NOMO-1 treated with DMSO at 0.1 percent for 48 hours (cell line): ENCODE measurements around the gene MAP4K4.
"Not testable (repeated sequence)": the region's sequence is repeated elsewhere in the genome, so short reads cannot be mapped to it uniquely, and the experiment has no call there.

Experiments used
- DNase-seq: peaks from one replicate; lab custom pipeline; 2025; ENCODE audit not compliant: unreplicated experiment; lab: John Stamatoyannopoulos, UW

The MAP4K4 gene

DNA sequence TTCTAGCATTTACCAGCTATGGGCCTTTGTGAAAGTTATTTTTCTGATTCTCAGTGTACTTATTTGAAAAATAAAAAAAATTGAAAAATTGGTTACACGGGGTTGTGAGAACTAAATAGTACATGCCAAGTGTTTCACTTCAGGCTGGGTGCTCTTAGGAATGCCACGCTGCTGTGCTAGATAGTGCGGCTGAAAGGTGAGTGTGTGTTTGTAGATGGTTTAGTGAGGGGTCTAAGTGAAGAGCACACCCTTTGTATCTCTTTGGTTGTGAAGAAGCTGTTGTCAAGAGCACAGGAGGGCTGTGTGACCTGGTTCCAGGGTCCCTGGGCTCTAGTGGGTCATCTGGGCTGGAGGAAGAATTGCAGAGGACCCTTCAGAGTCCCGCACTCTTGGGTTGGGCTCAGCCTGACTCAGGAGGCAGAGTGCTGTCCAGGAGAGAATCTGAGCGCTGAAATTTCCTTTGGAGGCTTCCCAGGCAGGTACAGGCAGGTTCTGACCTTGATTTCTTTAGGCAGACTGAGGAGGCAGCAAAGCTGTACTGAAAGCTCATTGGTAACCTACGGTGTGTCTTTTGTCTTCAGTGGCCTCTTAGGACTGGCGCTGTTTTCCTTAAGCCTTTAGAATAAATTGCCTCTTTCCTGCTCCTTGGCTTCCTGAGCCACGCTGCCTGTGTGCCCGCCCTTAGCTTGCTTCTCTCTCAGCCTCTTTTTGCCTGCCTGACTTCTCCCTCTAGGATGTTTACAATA lies 44.4 kb downstream of the MAP4K4 start:
- no peak for DNase-seq

DNA sequence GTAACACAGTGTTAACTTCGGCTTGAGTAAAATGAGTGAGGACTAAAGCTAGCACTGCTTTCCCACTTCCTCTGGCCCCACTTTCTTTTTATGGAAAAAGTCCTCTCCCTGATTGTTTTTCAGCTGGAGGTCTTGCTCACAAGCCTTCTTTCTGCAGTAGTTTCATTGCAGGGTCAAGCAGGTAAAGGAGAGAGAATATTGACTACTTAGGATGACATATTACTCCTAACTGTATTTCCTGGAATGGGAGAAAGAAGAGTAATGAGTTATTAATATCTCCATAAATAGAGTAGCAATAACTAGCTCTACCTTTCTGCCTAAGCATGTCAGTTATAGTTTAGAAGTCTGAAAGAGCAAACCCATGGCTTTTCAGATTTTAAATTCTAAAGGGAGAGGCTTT lies 45.0 kb downstream of the MAP4K4 start:
- DNase-seq = no peak

DNA sequence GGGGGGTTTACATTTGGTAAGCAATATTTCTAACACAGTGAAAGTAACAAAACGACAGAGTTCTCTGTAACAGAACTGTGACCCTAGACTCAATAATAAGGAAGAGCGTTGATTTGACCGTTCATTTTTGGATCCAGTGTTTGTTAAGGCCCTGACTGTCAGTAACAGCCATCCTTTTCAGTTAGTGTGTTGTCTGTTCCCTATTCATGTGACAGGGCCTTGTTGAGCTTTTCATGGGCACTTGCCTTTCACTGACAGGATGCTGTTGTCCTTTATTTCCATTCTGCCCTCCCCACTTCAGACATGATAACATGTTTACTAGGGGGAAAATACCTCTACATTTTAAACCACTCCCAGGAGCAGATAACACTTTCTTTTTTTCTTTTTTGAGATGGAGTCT lies 45.8 kb downstream of the MAP4K4 start:
- DNase-seq = no peak

DNA sequence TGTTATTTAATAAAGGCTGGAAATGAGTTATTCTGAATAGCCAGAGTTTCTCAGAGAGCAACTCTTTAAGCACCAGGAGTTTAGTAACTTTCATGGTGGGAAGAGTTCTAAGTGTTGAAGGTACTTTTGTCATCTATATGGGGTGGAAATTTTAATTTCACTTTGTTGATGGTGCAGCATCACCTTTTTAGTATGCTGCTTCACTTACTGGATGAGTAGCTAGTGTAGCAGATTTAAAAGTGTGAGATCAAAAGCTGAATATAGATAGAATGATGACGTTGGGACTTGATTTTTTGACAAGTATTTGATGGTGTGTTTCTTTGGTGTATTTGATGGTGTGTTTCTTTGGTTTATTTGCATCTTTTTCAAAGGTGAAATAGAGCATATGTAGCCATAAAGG lies 47.3 kb downstream of the MAP4K4 start:
- DNase-seq = no peak

DNA sequence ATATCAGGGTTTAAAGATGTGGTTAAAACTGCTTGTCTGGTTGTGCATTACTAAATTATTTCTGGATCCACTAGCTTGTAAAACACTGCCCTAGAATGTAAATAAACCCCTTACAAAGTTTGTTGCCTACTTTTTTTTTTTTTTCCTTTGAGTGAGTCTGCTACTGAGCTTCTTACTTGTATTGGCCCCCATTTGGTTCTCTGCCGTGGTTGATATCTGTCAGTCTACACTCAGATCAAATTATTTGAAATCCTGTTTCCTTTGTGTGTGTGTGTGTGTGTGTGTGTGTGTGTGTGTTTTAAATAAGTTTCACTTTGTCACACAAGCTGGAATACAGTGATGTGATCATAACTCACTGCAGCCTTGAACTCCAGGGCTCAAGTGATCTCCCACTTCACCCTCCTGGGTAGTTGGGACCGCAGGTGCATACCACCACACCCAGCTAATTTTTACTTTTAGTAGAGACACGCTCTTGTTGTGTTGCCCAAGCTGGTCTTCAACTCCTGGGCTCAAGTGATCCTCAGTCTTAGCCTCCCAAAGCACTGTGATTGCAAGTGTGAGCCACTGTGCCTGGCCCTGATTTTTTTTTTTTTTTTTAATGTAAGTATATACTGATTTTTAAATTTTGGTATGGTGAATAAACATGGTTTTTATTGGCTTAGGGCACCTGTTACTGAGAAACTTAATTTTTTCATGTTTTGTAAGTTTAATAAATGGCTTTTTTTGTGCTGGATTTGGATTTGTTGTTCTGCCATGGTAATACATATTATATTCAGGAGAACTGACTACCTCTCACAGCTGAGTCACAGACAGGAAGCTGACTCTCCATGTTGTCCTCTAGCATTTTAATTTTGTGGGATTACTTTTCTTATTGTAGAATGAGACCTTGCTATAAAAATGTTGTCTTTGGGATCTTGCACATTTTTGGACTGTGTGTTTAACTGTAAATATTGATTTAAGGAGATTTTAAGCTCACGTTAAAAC lies 48.5 kb downstream of the MAP4K4 start:
- no peak for DNase-seq

DNA sequence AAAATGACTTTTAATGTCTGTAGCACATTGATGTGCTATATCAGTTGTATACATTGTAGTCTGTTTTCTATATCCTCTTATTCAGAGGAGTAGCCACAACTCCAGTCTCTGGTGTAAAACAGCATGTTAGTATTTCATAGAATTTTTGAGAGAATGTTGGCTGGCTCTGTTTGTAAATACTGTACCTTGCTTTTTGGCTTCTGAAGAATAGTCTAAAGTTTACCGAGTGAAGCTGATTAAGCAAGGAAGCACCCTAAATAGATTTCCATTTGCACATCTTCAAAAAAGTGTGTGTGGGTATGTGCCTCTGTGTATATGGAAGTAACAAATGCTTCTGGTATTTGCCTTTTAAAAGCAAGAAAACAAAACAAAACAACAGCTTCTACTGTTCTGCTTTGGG lies 50.5 kb downstream of the MAP4K4 start:
- no peak for DNase-seq

DNA sequence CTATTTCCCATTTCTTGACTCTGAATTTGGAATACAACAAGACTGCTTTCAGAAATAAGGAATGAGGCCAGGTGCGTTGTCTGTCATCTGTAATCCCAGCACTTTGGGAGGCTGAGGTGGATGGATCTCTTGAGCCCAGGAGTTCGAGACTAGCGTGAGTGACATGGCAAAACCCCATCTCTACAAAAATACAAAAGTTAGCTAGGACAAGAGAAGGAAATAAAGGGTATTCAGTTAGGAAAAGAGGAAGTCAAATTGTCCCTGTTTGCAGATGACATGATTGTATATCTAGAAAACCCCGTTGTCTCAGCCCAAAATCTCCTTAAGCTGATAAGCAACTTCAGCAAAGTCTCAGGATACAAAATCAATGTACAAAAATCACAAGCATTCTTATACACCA lies 51.0 kb downstream of the MAP4K4 start:
- not testable (repeated sequence) for DNase-seq

DNA sequence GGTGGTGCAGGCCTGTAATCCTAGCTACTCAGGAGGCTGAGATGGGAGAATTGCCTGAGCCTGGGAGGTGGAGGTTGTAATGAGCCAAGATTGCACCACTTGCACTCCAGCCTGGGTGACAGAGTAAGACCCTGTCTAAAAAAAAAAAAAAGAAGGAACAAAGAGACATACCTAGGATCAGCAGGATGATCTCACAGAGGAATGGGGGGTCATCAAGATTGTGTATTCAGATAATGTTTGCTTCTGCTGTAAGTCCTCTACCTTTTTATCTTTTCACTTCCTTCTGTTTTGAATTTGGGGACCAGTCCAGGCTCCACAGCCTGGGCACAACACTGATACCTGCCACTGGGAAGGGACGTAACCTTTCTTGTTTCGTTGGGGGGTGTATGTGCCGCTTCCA lies 53.2 kb downstream of the MAP4K4 start:
- DNase-seq = no peak

DNA sequence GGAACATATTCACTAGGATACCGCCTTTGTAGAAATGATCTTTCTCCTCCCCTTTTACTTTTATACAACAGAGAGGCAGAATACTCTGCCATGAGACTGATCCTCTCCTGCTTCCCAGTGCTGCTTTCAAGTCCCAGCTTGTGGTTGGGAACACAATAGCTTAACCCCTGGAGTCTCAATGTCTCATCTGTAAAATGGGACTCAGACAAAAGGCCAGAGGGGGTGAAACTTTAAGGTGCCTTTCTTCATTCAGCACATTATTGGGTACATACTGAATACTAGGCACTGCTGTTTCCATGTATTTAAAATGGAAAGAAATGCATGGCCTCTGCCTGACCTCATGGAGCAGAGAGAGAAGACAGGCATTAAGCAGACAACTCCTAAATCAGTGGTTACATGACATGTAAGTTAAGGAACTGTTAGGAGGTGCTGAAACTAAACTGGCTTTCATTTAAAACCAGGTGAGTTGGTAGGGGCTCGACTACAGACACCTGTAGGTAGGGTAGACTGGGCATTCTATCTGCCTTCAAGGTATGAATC lies 53.8 kb downstream of the MAP4K4 start:
- DNase-seq = no peak

DNA sequence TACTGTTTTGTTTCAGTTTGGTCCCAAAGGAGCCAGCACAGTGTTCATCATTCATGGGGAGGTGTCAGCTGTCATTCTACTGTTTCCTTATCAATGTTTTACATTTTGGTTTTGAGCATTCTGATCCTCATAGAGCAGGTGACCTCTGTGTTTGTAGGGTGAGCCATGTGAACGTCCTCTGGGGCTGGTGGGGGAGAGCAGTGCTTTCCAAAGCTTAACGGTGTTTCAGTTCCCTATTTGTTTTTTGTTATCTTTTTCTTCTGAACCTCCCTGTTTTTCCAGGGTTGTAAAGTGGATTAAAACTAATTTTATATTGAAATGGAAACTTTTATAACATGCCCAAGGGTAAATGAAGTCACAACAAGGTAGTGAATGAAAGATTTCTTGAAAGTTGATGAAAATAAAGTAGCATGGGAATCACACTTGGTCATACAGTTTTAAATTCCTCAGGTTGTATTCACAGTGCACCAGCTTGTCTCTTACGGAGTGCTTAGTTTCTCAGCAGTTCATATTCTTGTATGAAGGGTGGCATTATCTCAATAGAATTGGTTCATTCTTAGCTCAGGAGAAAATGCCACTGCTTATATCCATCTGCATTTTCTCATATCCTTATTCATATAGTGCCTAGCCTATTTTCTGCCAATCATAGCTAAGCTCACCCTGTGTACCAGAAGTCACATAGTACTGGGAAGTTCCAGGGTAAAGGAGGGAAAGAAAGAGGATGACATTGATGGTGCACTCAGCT lies 54.5 kb downstream of the MAP4K4 start:
- DNase-seq = peak; percentile 44

DNA sequence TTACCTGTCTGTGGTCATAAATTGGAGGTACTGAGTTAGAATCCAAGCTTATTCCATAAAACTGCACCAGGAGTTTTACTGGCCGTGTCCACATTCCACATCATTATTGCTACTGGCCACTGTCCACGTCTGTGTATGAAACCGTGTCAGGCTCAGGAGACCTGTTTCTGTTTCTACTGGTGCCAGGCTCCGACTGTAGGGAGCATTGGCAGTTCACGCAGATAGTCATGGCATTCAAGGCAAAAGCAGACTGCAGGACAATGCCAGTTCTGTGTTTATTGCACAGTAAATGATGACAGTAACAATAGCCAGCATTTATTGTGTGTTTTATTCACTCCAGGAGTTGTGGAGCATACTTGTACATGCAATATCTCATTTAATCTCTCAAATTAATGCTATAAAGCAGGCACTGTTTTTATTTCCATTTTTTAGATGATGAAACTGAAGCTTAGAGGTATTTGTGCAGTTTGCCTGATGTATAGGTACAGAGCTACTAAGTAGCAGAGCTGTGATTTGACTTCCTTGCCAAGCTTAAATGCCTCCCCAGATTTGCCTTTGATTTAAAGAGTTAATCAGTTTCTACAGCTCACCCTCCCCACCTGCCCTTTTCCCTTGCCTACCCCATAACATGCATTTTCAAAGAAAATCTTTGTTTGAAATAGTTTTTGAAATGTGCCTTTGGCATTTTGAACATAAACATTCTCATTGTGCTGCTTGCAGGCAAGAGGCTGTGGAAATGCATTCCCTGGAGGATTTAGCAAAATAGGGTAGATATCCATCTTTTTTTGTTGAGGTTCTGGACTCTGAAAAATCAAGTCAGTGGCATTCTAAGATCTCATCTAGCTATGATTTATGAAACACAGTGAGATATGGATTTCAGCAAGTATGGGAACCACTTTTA lies 55.5 kb downstream of the MAP4K4 start:
- no peak for DNase-seq

DNA sequence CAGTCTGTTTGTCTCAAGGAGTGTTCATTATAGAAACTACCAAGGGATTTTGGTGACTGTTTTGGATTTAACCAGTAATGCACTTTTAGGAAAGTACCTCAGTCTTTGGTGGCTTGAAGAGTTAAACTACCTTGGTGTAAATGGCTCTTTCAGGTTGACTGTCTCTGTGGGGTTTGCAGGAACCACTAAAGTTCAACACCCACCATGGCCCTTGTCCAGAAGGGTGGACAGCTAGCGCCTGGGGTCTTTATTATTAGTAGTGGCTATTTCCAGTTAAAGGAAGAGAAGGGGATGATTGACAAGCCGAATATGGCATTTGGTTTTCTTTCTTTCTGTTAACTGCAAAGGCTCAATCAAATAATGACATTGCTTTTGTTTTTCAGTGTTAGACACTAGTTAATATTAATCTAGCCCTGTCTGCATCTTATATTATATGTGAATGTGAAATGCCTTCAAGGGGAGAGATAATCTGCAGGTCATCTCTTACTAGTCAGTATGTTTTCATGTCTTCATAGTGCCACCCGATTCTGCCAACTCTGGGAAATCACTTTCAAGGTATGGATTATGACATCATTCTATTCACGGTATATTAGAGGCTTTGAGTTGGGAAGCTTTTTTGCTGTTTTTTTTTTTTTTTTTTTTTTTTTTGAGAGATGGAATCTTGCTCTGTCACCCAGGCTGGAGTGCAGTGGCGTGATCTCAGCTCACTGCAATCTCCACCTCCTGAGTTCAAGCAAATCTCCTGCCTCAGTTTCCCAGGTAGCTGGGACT lies 56.4 kb downstream of the MAP4K4 start:
- DNase-seq = no peak

DNA sequence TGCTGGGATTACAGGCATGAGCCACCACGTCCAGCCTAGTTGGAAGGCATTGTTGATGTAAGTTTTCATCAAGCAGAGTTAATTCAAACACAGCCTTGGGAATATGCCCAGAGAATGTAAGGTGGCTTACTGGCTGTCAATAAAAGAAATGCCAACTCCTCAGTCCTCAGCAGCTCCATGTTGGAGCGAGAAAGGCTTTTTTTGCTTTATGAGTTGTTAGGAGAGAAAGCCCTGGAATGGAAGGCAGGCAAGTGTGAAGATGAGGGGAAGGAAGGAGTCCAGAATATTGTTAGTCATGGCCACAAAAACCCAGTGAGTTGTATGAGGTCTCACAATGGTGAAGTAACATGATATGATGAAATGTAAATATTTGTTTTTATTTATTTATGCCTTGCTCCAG lies 57.1 kb downstream of the MAP4K4 start:
- no peak for DNase-seq

DNA sequence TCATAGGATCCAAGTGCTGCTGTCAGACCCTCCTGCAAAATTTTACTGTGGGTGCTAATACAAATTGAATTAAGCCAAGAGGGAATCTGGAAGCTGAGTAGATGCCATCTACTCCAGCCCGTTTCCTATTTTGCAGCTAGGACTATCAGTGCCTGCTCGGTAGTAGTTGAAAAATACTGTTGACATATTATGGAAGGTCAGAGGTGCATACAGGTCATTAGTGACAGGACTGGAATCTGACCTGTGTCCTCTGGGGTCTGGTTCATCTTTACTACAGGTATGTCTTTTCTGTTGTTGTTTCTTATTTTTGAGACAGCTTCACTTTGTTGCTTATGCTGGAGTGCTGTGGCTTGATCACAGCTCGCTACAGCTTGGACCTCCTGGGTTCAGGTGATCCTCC lies 58.8 kb downstream of the MAP4K4 start:
- no peak for DNase-seq

DNA sequence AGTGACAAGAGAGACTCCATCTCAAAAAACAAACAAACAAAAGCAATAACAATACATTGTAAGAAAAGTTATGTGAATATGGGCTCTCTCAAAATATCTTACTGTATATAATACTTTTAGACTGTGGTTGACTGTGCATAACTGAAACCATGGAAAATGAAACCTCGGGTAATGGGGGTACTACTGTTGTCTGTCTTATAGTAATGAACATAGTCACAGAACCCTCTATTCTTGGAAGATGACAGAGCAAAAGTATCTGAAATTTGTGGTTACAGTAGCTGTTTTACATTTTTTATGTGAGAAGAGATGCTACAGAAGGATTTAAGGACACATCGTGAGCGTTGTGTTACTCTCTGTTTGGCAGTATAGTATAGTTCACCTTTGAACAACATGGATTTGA lies 60.5 kb downstream of the MAP4K4 start:
- DNase-seq = no peak

DNA sequence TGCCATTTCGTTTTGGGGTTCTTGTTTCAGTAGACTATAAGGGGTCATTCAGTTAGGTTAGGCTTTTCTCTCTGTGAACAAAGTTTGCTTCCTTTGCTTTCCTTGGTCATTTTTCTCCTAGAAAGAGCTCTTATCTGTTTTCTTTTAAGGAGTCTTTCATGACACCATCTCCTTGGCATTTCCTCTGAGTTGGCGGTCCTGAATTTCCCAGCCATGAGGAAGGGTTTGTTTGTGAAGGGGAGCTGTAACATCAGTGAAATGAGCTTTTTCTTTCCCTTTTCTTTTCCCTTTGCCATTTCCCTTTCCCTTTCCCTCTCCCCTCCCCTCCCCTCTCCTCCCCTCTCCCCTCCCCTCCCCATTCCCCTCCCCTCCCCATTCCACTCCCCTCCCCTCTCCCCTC lies 61.7 kb downstream of the MAP4K4 start:
- no peak for DNase-seq

DNA sequence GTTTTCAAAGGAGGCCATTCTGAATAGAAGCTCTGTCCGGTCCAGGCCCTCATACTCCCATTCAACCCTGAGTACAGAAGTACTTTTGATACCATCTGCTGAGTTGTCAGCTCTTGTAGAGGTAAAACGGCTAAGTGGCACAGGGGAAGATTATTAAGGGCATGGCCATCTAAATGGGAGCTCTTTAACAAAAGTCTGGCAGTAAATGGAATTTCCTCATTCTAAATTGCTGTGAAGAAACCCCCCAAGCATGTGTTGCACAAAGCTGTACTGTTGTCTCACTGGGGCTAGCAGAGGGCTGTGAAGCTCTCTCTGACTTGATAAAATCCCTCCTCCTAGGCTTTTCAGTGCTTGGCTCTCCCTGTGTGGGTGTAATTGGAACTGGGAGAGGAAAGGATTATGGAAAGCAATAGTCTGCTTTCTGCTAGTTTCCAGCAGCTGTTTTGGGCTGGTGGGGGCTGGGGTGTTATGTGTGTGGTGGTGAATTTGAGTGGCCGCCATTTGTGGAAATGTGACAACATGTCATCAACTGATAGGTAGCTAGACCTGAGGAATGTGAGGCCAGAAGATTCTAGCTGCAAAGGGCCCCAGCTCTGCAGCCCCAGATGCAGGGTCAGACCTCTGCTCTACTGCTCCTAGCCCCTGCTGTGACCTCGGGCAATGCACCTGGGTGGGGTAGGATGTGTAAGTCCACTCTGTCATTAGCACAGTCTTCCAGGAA lies 65.1 kb downstream of the MAP4K4 start:
- DNase-seq = peak; percentile 18

DNA sequence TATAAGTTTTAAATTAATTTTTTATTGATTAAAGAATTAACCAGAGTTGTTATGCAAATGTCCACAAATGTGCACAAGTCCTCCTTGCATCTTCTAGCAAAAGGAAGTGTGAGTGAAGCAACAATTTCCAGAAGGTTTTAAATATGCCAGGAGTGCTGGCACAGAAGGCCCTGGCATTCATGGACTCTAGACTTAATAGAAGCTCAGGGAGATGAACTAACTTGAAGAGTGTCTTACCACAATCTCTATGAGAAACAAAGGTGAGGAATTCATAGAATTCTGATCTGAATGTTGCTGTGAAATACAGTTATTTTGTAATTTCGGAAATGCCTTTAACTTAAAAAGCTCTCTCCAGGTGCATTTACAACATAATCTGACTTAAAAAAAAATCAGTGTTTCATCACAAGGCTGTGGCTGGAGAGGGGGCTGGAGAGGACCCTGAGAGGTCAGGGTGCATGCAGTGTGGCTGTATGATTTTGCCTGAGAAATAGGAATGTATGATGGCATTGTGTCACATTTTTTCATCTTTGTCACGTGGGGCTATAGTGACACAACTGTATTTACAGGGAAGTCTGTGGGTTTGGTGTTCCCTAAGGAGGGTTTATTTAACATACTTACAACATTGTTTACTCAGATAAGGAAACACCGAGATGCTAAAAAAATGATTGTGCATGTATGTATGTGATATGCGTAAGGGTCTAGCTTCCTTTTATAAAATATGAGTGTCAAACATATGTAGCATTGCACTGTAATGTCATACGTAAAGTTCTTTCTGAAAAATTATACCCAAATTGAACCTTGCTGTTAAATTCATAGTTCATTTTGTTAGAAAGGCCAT lies 66.2 kb downstream of the MAP4K4 start:
- no peak for DNase-seq
